ENCODE data around the gene PKDCC. TPM values are rescaled to one million over a fixed set of nuclear protein-coding genes. Genes with fewer than 3 reads are reported as not detected.

The PKDCC gene
- total and polyA plus RNA-seq, 10 of the 15 experiments (the other 5 are each of a cell fraction or from before 2014, with no cell fraction given) = 0.13 to 10.2 (median 2.3) TPM

- TF ChIP-seq NFIC (IDR thresholded peaks at IDR 0.05; ENCODE audit: low read depth, low read length) (no peak), EP300 (IDR thresholded peaks at IDR 0.05; ENCODE audit: borderline replicate concordance in 1 of 2, control insufficient read depth in 1 of 2, low read depth in 2 of 2, low read length in 2 of 2) (peak in 1 of 2 experiments; percentile 46; a peak in 1 of 4 replicates)
Measured at GRCh38 chr2:42096869-42097591, 49.2 kb downstream of the PKDCC start (continued).

DNA sequence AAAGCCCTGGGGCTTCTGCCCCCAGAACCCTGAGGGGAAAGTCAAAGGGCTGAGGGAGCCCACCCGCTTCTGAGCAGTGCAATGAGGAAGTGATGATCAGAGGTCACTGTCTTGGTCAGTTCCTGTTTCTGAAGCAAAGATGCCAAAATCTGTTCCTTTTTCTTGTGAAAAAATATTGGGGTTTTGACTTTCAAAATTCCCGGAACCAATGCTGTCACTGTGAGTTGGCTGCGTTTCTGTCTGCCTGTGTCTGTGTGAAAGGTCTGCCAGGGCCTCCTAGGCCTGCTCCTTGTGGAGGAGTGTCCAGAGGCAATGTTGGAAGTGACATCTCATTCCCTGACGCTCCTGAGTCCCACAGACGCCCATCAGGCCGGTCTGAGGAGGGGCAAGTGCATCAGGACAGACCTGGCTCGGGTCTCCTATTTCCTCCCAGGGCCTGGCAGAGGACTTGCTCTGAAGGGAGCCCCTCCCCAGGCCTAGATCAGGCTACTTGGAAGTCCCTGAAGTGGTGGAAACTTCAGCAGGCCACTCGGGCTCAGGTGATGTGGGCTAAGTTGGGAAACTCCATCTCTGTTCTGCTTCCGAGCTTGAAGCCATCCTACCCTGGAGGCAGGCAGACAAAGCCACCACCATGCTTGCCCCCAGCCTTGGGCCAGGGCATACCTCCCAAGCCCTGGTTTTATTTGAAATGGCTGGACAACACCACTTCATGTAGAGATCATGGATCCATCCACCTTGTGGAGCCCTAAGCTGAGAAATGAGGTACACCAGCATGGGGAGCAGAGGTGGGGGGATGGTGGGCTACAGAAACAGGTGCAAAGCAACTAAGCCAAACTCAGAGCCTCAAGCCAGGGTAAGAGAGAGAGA lies 51.0 kb downstream of the PKDCC start:
- H3K9me3 ChIP-seq (replicated peaks; ENCODE audit: control insufficient read depth, insufficient read depth, low read length) = no peaks in the 10 kb centered on the region; the same call in 2 of the 3 replicates
- H3K4me3 ChIP-seq = no peak overlapping the region
- no peaks in the 10 kb centered on the region for H4K20me1 ChIP-seq (ENCODE audit: control insufficient read depth, insufficient read depth)
- peak overlapping the region; percentile 3 for H2AFZ ChIP-seq (ENCODE audit: control insufficient read depth, low read depth, low read length)
- DNase-seq (ENCODE audit: low read depth, low spot score) (no peak), FAIRE-seq (no peak), ATAC-seq (peak; percentile 5; the same call in 2 of the 3 replicates)
- ChIA-PET SMC1A (ENCODE audit: uncharacterized antibody, unreplicated experiment) (interaction anchor here (0.6 to 7.5 kb wide), 18 partner anchors 12 to 230 kb away, joined by 3 to 95 read pairs (median 6); no protein-coding TSS in a partner anchor), POLR2A (interaction anchor here (1.0 to 2.1 kb wide), 4 partner anchors 73 to 97 kb away, joined by 3 to 6 read pairs (median 6); no protein-coding TSS in a partner anchor), RAD21 (ENCODE audit: unreplicated experiment) (interaction anchor here (0.8 to 7.2 kb wide), 12 partner anchors 9 to 230 kb away, joined by 3 to 64 read pairs (median 4); no protein-coding TSS in a partner anchor), CTCF (interaction anchor here (0.7 to 11.9 kb wide), 9 partner anchors 29 to 232 kb away, joined by 3 to 186 read pairs (median 5); no protein-coding TSS in a partner anchor)
- peaks cover 2% of the 10 kb centered on the region; the same call in 1 of the 2 replicates for H3K79me2 ChIP-seq (ENCODE audit: control insufficient read depth, insufficient read depth, low read length)
- intact Hi-C loops (cut with micrococcal nuclease; ENCODE audit: unreplicated experiment) (no loop called here), in situ Hi-C loops (cut with MboI) (loop anchor here (5.0 to 10.0 kb wide), 3 partner anchors 98 to 228 kb away; no protein-coding TSS in a partner anchor)
- H3K27me3 ChIP-seq (replicated peaks in 1 of 2; ENCODE audit: control insufficient read depth in 2 of 2, insufficient read depth in 2 of 2, low read length in 1 of 2) = no peaks in the 10 kb centered on the region
- peak overlapping the region; percentile 48 for H3K27ac ChIP-seq (ENCODE audit: control insufficient read depth, insufficient read depth)
- no peaks in the 10 kb centered on the region for H3K36me3 ChIP-seq (ENCODE audit: control insufficient read depth in 2 of 2, insufficient read depth in 2 of 2, low read length in 1 of 2)
- no TSS peak for BruUV-seq (replicated peaks)
- 29% methylated on average over 9 of the region's 9 CpGs for WGBS (ENCODE audit: insufficient coverage, insufficient replicate concordance, low lambda C conversion rate, missing lambda C conversion rate)
- peak overlapping the region; percentile 5; the same call in 1 of the 2 replicates for H3K9ac ChIP-seq (ENCODE audit: control insufficient read depth, insufficient read depth, low read length)
- H3K4me2 ChIP-seq (ENCODE audit: control insufficient read depth, insufficient read depth) = peak overlapping the region; percentile 49
- peaks cover 60% of the 10 kb centered on the region for H3K4me1 ChIP-seq (ENCODE audit: control insufficient read depth, insufficient read depth, low read length)
- no peak for TF ChIP-seq TARDBP (IDR thresholded peaks at IDR 0.05; ENCODE audit: borderline replicate concordance)
- 0 out of 2 replicates have a peak, but pooled peaks have one; percentile 10 for TF ChIP-seq YY1 (IDR thresholded peaks at IDR 0.05; ENCODE audit: low read depth, low read length)
- TF ChIP-seq TCF7 (IDR thresholded peaks at IDR 0.05; ENCODE audit: borderline replicate concordance) = no peak
- TF ChIP-seq IKZF2 (IDR thresholded peaks at IDR 0.05) = peak; percentile 56 to 70; a peak in 3 of 4 replicates
- peak; percentile 79 for TF ChIP-seq NR2F1 (conservative IDR thresholded peaks at IDR 0.05)
- 0 out of 2 replicates have a peak, but pooled peaks have one; percentile 6 for TF ChIP-seq CHD2 (IDR thresholded peaks at IDR 0.05; ENCODE audit: borderline replicate concordance, low read depth, low read length)
- 0 out of 2 replicates have a peak, but pooled peaks have one; percentile 31 for TF ChIP-seq ZNF217 (IDR thresholded peaks at IDR 0.05)
- no peak for TF ChIP-seq CEBPB (IDR thresholded peaks at IDR 0.05; ENCODE audit: borderline replicate concordance in 1 of 2, low read depth in 2 of 2, low read length in 2 of 2)
- no peak for TF ChIP-seq IRF4 (IDR thresholded peaks at IDR 0.05; ENCODE audit: low read depth, low read length)
- TF ChIP-seq RAD21 (IDR thresholded peaks at IDR 0.05; ENCODE audit: insufficient read depth, low read depth, low read length) = peak; percentile 56
- TF ChIP-seq, protein P1, sequence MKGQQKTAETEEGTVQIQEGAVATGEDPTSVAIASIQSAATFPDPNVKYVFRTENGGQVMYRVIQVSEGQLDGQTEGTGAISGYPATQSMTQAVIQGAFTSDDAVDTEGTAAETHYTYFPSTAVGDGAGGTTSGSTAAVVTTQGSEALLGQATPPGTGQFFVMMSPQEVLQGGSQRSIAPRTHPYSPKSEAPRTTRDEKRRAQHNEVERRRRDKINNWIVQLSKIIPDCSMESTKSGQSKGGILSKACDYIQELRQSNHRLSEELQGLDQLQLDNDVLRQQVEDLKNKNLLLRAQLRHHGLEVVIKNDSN (IDR thresholded peaks at IDR 0.05; ENCODE audit: borderline replicate concordance, extremely low read length, insufficient read depth, low read depth, low read length) = no peak
- no peak for TF ChIP-seq TBL1XR1 (IDR thresholded peaks at IDR 0.05; ENCODE audit: low read depth, low read length)
- TF ChIP-seq LARP7 (IDR thresholded peaks at IDR 0.05) = 0 out of 2 replicates have a peak, but pooled peaks have one; percentile 31
- no peak for TF ChIP-seq JUNB (IDR thresholded peaks at IDR 0.05)
- TF ChIP-seq MTA2 (IDR thresholded peaks at IDR 0.05; ENCODE audit: low read depth) = no peak
- TF ChIP-seq, protein P2, sequence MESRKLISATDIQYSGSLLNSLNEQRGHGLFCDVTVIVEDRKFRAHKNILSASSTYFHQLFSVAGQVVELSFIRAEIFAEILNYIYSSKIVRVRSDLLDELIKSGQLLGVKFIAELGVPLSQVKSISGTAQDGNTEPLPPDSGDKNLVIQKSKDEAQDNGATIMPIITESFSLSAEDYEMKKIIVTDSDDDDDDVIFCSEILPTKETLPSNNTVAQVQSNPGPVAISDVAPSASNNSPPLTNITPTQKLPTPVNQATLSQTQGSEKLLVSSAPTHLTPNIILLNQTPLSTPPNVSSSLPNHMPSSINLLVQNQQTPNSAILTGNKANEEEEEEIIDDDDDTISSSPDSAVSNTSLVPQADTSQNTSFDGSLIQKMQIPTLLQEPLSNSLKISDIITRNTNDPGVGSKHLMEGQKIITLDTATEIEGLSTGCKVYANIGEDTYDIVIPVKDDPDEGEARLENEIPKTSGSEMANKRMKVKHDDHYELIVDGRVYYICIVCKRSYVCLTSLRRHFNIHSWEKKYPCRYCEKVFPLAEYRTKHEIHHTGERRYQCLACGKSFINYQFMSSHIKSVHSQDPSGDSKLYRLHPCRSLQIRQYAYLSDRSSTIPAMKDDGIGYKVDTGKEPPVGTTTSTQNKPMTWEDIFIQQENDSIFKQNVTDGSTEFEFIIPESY (IDR thresholded peaks at IDR 0.05) = no peak
